Smooth muscle cell (in vitro differentiated cells): ENCODE data around the gene SRF. TPM values are rescaled to one million over a fixed set of nuclear protein-coding genes. Genes with fewer than 3 reads are reported as not detected.

Experiments
- DNase-seq: peaks from one replicate; lab custom pipeline; 2025; ENCODE audit not compliant: unreplicated experiment; lab: John Stamatoyannopoulos, UW
- H2AFZ ChIP-seq: fragments of 200-600 bp; sonication (generic); 2 replicates; pipeline ENCODE4 v1.6.0; 2016; ENCODE audit warnings: antibody characterized with exemption, low read depth, mild to moderate bottlenecking
- H3F3A ChIP-seq: fragments of 200-600 bp; sonication (generic); 2 replicates; pipeline ENCODE4 v1.6.0; 2017; ENCODE audit warnings: antibody characterized with exemption, low read depth
- H3K27ac ChIP-seq: fragments of 200-600 bp; sonication (generic); 2 replicates; pipeline ENCODE4 v1.5.1; 2016; ENCODE audit warnings: low read depth, mild to moderate bottlenecking
- H3K27me3 ChIP-seq: fragments of 200-600 bp; sonication (generic); 2 replicates; pipeline ENCODE4 v1.6.1; 2016; ENCODE audit warnings: low read depth, mild to moderate bottlenecking
- H3K36me3 ChIP-seq: fragments of 200-600 bp; sonication (generic); 2 replicates; pipeline ENCODE4 v1.5.1; 2016; ENCODE audit warnings: low read depth
- H3K4me1 ChIP-seq: fragments of 200-600 bp; sonication (generic); 2 replicates; pipeline ENCODE4 v1.5.1; 2016; ENCODE audit warnings: low read depth
- H3K4me2 ChIP-seq: fragments of 200-600 bp; sonication (generic); 2 replicates; pipeline ENCODE4 v1.6.0; 2016; ENCODE audit warnings: mild to moderate bottlenecking
- H3K4me3 ChIP-seq: fragments of 200-600 bp; sonication (generic); 2 replicates; pipeline ENCODE4 v1.5.1; 2016; ENCODE audit warnings: mild to moderate bottlenecking
- H3K79me2 ChIP-seq: fragments of 200-600 bp; sonication (generic); 2 replicates; pipeline ENCODE4 v1.6.0; 2016; ENCODE audit warnings: low read depth, mild to moderate bottlenecking
- H3K9ac ChIP-seq: fragments of 200-600 bp; sonication (generic); 2 replicates; pipeline ENCODE4 v1.6.0; 2016; ENCODE audit warnings: low read depth
- H3K9me3 ChIP-seq: fragments of 200-600 bp; sonication (generic); replicated peaks from 2 replicates; pipeline ENCODE4 v1.5.1; 2016; ENCODE audit warnings: low read depth
- H4K20me1 ChIP-seq: fragments of 200-600 bp; sonication (generic); 2 replicates; pipeline ENCODE4 v1.6.0; 2016; ENCODE audit warnings: low read depth
- CTCF ChIP-seq: fragments of 200-600 bp; sonication (generic); IDR thresholded peaks from 2 replicates; pipeline ENCODE4 v1.5.1; 2017; ENCODE audit warnings: borderline replicate concordance, mild to moderate bottlenecking, antibody characterized with exemption; ENCODE audit not compliant: insufficient read depth, poor library complexity, severe bottlenecking
- WGBS: methylation state at CpG from one replicate; pipeline ENCODE4 v1.1.7; 2016; ENCODE audit warnings: low lambda C conversion rate; 5-methylcytosine and 5-hydroxymethylcytosine counted together
- polyA plus RNA-seq: library from polyadenylated mRNA; unstranded; fragments of >200 nt; fragmentation: Nextera tagmentation; extraction: Ambion mirVana; gene quantifications from 2 replicates; pipeline ENCODE4 v1.2.1, GENCODE V29; 2016
- total RNA-seq: library from RNA; depleted of rRNA; stranded (reverse); fragments of >200 nt; gene quantifications from 2 replicates; pipeline ENCODE4 v1.2.3, GENCODE V29; 2014

SRF gene
- total and polyA plus RNA-seq, 2 experiments from 2014 or later: 6.8 to 22.9 TPM

GRCh38 chr6:43146709-43147688 is 24.1 kb upstream of the SRF start:
- Histone ChIP-seq H3K79me2 (peaks cover 14% of the 10 kb centered on the region), H4K20me1 (peaks cover 12% of the 10 kb centered on the region), H3K27ac (peak overlapping the region; percentile 37), H3F3A (peaks cover 38% of the 10 kb centered on the region), H3K9ac (no peak overlapping the region), H2AFZ (no peak overlapping the region), H3K4me1 (no peaks in the 10 kb centered on the region), H3K36me3 (no peaks in the 10 kb centered on the region), H3K4me2 (no peak overlapping the region), H3K9me3 (no peaks in the 10 kb centered on the region), H3K4me3 (no peak overlapping the region), H3K27me3 (no peaks in the 10 kb centered on the region)
- TF ChIP-seq CTCF: no peak
- DNase-seq: no peak
- 96% methylated on average over 8 of the region's 8 CpGs for WGBS

GRCh38 chr6:43147691-43148477 is 23.2 kb upstream of the SRF start:
- Histone ChIP-seq H3K4me3 (no peak overlapping the region), H3F3A (peaks cover 29% of the 10 kb centered on the region), H3K4me1 (no peaks in the 10 kb centered on the region), H3K4me2 (no peak overlapping the region), H4K20me1 (peaks cover 12% of the 10 kb centered on the region), H3K27ac (peak overlapping the region; percentile 37), H3K27me3 (no peaks in the 10 kb centered on the region), H2AFZ (no peak overlapping the region), H3K79me2 (peaks cover 21% of the 10 kb centered on the region), H3K36me3 (no peaks in the 10 kb centered on the region), H3K9ac (no peak overlapping the region), H3K9me3 (no peaks in the 10 kb centered on the region)
- TF ChIP-seq CTCF: no peak
- no peak for DNase-seq
- WGBS: 93% methylated on average over 4 of the region's 6 CpGs

DNA sequence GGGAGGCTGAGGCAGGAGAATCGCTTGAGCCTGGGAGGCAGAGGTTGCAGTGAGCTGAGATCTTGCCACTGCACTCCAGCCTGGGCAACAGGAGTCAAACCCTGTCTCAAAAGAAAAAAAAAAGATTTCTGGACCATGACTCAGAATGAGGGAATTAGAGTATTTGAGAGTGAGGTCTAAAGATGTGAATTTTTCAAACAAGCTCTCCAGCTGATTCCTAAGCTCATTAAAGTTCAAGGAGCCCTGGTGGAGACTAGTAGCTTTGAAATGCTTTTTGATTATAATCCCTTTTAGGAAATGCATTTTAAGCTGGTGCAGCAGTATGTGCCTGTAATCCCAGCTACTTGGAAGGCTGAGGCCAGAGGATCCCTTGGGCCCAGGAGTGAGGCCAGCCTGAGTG is 21.8 kb upstream of the SRF start:
- 87% methylated on average over 1 of the region's 1 CpG for WGBS

More for the DNA sequence above, 21.8 kb upstream of the SRF start:
- H3K4me1 ChIP-seq: no peaks in the 10 kb centered on the region
- no peak overlapping the region for H2AFZ ChIP-seq
- DNase-seq: no peak
- no peak overlapping the region for H3K9ac ChIP-seq
- no peak overlapping the region for H3K4me3 ChIP-seq
- TF ChIP-seq CTCF: no peak
- H3K4me2 ChIP-seq: no peak overlapping the region
- H3K9me3 ChIP-seq: no peaks in the 10 kb centered on the region
- peaks cover 18% of the 10 kb centered on the region for H3K79me2 ChIP-seq
- peaks cover 12% of the 10 kb centered on the region for H4K20me1 ChIP-seq
- H3K36me3 ChIP-seq: peaks cover 6% of the 10 kb centered on the region
- no peaks in the 10 kb centered on the region for H3K27me3 ChIP-seq
- peak overlapping the region; percentile 37 for H3K27ac ChIP-seq
- peaks cover 25% of the 10 kb centered on the region for H3F3A ChIP-seq
